EH (cell line): ENCODE data around the gene MALRD1.

Source experiments
- DNase-seq: peaks from one replicate; pipeline ENCODE4 v3.0.0-alpha.2; 2015; ENCODE audit warnings: low read depth

The MALRD1 gene

GRCh38 chr10:19385846-19386450, 337.3 kb downstream of the MALRD1 start:
- DNase-seq = no peak

- DNase-seq = no peak
Measured at GRCh38 chr10:19408924-19409323, 360.3 kb downstream of the MALRD1 start.

GRCh38 chr10:19411119-19411518, 362.5 kb downstream of the MALRD1 start:
- DNase-seq = no peak

- DNase-seq = peak; percentile 4
Measured at GRCh38 chr10:19412531-19412930, 363.9 kb downstream of the MALRD1 start.

- no peak for DNase-seq
Measured at GRCh38 chr10:19416164-19416563, 367.6 kb downstream of the MALRD1 start.

GRCh38 chr10:19417740-19418139, 369.1 kb downstream of the MALRD1 start:
- no peak for DNase-seq

GRCh38 chr10:19421674-19422073, 373.1 kb downstream of the MALRD1 start:
- no peak for DNase-seq

GRCh38 chr10:19426034-19426433, 377.4 kb downstream of the MALRD1 start:
- no peak for DNase-seq

GRCh38 chr10:19431622-19432351, 383.2 kb downstream of the MALRD1 start:
- no peak for DNase-seq

GRCh38 chr10:19449860-19450259, 401.3 kb downstream of the MALRD1 start:
- no peak for DNase-seq

- no peak for DNase-seq
Measured at GRCh38 chr10:19451356-19451755, 402.8 kb downstream of the MALRD1 start.

- no peak for DNase-seq
Measured at GRCh38 chr10:19451937-19452336, 403.3 kb downstream of the MALRD1 start.

GRCh38 chr10:19453967-19454366, 405.4 kb downstream of the MALRD1 start:
- DNase-seq = no peak

GRCh38 chr10:19461588-19461987, 413.0 kb downstream of the MALRD1 start:
- DNase-seq = no peak

- no peak for DNase-seq
Measured at GRCh38 chr10:19466709-19467108, 418.1 kb downstream of the MALRD1 start.

- DNase-seq = no peak
Measured at GRCh38 chr10:19468413-19468812, 419.8 kb downstream of the MALRD1 start.

- DNase-seq = no peak
Measured at GRCh38 chr10:19469521-19469920, 420.9 kb downstream of the MALRD1 start.

GRCh38 chr10:19479854-19480253, 431.3 kb downstream of the MALRD1 start:
- no peak for DNase-seq

- no peak for DNase-seq
Measured at GRCh38 chr10:19480353-19480752, 431.8 kb downstream of the MALRD1 start.

GRCh38 chr10:19483421-19483820, 434.8 kb downstream of the MALRD1 start:
- no peak for DNase-seq

GRCh38 chr10:19488592-19489280, 440.1 kb downstream of the MALRD1 start:
- DNase-seq = no peak

- DNase-seq = no peak
Measured at GRCh38 chr10:19491166-19491565, 442.6 kb downstream of the MALRD1 start.

GRCh38 chr10:19493917-19494316, 445.3 kb downstream of the MALRD1 start:
- no peak for DNase-seq
